Prostate gland (tissue), 2 donors: ENCODE results near the gene ZNF492.

ENCODE experiments used
- CTCF ChIP-seq, 4 experiments: fragments of 200-600 bp in 2 of 4; fragments of 450-650 bp in 2 of 4; sonication (generic) in 2 of 4; IDR thresholded peaks; 1 replicate in 3 of 4; 2 replicates in 1 of 4; pipeline ENCODE4 v1.5.1; 2016 to 2019; ENCODE audit warnings: antibody characterized with exemption in 4 of 4, mild to moderate bottlenecking in 2 of 4, moderate library complexity in 2 of 4
- POLR2A ChIP-seq: fragments of 450-650 bp; IDR thresholded peaks from one replicate; pipeline ENCODE4 v1.6.1; 2016; ENCODE audit warnings: antibody characterized with exemption, mild to moderate bottlenecking

- no peak for TF ChIP-seq POLR2A
- no peak for TF ChIP-seq CTCF (IDR thresholded peaks at IDR 0.05)
These were observed 29.4 kb upstream of the ZNF492 start for GRCh38 chr19:22604571-22605274.
